GM15510 (cell line): ENCODE results near the gene UNCX.

Source experiments
- POLR2A ChIP-seq: IDR thresholded peaks from 3 replicates; pipeline ENCODE4 v1.6.1; 2011; ENCODE audit warnings: borderline replicate concordance; ENCODE audit not compliant: insufficient read length; ENCODE audit errors: extremely low read depth

Gene UNCX

GRCh38 chr7:1255080-1255816 is 22.6 kb downstream of the UNCX start:
- TF ChIP-seq POLR2A = no peak

- no peak for TF ChIP-seq POLR2A
Measured at GRCh38 chr7:1255817-1256340, 23.2 kb downstream of the UNCX start.

DNA sequence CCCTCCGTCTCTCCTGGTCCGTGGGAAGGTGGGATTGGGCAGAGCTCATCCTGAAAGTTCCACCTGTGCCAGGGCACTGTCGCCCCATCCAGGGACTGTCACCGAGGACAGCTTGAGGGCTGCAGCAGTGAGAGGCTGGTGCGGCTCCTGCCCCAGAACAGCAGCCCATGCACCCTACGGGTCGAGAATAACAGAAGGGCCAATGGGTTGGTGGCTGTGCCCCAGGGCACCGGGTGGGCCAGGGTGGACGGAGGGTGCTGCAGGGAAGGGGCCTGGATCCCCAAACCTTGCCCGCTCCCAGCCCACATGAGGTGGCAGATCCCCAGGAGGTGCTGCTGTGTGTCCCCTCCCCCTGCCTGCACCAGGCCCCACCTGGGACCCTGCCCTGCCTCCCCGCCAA is 23.9 kb downstream of the UNCX start:
- TF ChIP-seq POLR2A = no peak

DNA sequence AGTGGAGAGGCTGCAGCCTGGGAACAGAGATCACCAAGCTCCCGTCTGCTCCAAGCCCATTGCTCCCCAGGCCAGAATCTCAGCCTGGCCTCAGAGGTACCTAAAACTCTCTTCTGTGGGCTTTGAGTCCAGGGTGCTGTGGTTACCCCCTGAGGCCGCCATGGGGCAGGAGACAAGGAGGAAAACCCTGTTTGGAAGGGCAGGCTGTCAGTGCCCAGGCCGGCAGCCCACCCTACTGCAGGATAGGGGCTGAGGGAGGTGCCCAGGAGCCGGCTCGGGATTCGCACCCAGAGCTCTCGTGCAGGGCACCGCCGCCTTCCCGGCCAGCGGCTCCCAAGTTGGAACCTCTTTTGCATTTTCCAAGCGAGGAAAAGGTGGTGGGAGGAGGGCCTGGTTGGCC is 24.5 kb downstream of the UNCX start:
- no peak for TF ChIP-seq POLR2A

DNA sequence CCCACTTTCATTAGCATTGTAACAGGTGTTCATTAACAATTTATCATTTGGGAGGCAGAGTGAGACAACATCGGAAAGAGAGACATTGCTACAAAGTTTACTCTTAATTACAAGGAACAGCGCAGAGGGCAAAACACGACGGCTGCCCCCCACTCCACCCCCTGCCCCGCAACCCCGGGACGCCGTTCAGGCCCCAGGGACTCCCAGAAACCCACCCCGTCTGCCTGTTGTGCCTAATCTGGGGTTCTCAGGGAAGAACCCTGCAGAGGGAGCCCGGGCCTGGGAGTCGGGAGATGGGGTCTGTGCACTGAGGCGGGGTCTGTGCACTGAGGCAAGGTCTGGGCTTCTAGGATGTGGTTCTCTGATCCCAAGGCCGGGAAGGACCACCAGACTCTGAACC is 25.2 kb downstream of the UNCX start:
- no peak for TF ChIP-seq POLR2A

- TF ChIP-seq POLR2A = no peak
Measured at GRCh38 chr7:1259621-1260243, 27.1 kb downstream of the UNCX start.

- no peak for TF ChIP-seq POLR2A
Measured at GRCh38 chr7:1260244-1260635, 27.6 kb downstream of the UNCX start.

DNA sequence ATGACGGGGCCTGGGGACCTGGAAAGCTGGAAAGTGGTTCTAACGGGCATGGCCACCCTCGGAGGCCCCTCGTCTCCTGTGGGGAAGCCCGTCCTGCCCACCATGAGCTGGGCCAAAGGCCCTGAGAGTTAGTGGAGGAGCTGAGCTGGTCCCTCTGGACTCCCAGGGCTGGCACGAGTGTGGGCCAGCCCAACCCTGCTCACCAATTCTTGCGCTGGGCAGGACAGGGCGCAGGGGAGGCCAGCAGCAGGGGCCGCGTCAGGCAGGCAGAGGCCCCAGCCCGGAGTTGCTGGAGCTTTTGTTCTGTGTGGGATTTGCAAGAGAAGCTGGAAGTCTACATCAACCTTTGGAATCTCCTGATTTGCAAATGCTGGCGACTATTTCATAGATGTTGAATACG is 29.8 kb downstream of the UNCX start:
- no peak for TF ChIP-seq POLR2A

GRCh38 chr7:1263391-1263951 is 30.8 kb downstream of the UNCX start:
- TF ChIP-seq POLR2A = no peak

- TF ChIP-seq POLR2A = no peak
Measured at GRCh38 chr7:1264345-1265280, 31.9 kb downstream of the UNCX start.

DNA sequence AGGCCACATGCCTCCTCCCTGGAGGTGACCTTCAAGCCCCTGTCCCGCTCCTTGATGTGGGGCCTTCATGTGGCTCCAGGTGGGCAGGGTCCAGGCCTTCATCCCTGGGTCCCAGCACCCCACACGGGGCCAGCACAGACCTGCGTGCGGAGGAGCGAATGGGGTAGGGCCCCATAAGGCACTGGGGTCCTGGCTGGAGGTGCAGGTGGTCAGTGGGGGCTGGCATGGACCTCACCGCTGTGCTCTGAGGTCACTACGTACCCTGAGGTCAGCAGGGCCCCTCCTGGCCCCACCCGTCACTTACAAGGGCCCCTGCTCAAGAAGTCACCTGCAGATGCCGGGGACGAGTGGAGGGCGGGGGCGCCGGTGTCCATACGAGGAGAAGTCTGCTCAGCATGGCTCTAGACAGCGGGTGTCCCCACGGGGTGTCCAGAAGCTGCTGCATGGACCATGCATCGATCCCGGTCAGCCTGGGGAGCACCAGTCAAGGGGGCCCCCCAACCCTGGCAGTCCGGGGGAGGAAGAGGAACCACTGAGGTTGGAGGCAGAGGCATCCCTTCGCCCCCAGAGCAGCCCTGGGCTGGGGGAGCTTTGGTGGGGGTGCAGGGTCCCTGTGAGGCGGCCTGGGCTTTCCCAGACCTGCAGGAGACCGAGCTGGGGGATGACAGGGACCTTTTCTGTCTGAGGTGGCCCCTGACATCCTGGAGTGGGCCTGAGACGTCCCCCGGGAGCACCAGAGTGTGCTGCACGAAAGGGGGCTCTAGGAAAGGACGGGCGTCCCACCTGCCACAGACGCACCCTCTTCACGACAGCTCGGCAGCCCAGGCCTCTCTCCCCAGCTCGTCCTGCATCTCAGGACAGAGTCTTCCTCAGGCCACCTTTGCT is 34.6 kb downstream of the UNCX start:
- no peak for TF ChIP-seq POLR2A

GRCh38 chr7:1268076-1268815 is 35.6 kb downstream of the UNCX start:
- TF ChIP-seq POLR2A = no peak

DNA sequence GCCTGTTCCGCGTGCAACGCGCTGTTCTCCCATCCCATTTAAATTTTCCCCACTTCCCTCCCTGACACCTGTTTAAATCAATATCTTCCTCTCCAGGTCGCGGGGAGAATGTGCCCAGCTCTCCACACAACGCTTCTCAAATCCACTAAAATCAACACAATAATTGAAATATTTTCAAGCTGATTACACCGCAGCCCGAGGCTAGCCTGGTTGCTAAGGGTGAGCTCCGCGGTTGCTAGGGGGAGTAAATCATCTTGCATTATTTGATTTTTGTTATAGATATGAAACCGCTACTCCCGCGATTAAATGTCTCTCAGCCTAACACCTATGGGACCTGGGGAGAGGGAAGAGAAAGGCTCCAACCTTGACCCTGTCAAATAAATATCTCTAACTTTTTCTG is 36.2 kb downstream of the UNCX start:
- no peak for TF ChIP-seq POLR2A
